Measurements from ENCODE around the gene SRRT. TPM values are rescaled to one million over a fixed set of nuclear protein-coding genes. Genes with fewer than 3 reads are reported as not detected.

SRRT gene
- polyA plus RNA-seq, 1 donor from 2014 or later: 59.9 TPM

GRCh38 chr7:100867040-100867775 lies 7.7 kb upstream of the SRRT start, which contains the start of gene TRIP6:
Gene TRIP6 (plus strand): TSS chr7:100867387. CDS start chr7:100867498, 111 bp downstream.
- H4K20me1 ChIP-seq (ENCODE audit: insufficient read depth): no peaks in the 10 kb centered on the region
- no peaks in the 10 kb centered on the region for H3K36me3 ChIP-seq (ENCODE audit: insufficient read depth, low read length)
- no peak within 1 kb of the TSS for H2AFZ ChIP-seq (ENCODE audit: low read depth, low read length)
- H3K9me3 ChIP-seq (ENCODE audit: low read length): no peaks in the 10 kb centered on the region
- no peak within 1 kb of the TSS for H3K4me2 ChIP-seq (ENCODE audit: low read length)
- no peaks in the 10 kb centered on the region for H3F3A ChIP-seq (ENCODE audit: insufficient read depth, low read length, poor library complexity, severe bottlenecking)
- no peak within 1 kb of the TSS for H3K27ac ChIP-seq (ENCODE audit: low read length)
- no peak within 1 kb of the TSS for H3K9ac ChIP-seq (ENCODE audit: low read length)
- TF ChIP-seq TAF1 (IDR thresholded peaks at IDR 0.05; ENCODE audit: low read depth): no peak
- TF ChIP-seq MXI1 (conservative IDR thresholded peaks at IDR 0.05; ENCODE audit: poor library complexity, severe bottlenecking): no peak
- no peak for TF ChIP-seq RAD21 (conservative IDR thresholded peaks at IDR 0.05)
- TF ChIP-seq SMC3 (conservative IDR thresholded peaks at IDR 0.05; ENCODE audit: poor library complexity): no peak
- no peak for TF ChIP-seq EZH2 (IDR thresholded peaks at IDR 0.05; ENCODE audit: borderline replicate concordance, insufficient read depth, low read length, poor library complexity, severe bottlenecking)
- TF ChIP-seq EP300 (conservative IDR thresholded peaks at IDR 0.05; ENCODE audit: poor library complexity, severe bottlenecking): no peak
- no peak for TF ChIP-seq REST (IDR thresholded peaks at IDR 0.05; ENCODE audit: borderline replicate concordance)
- TF ChIP-seq POLR2AphosphoS5 (IDR thresholded peaks at IDR 0.05): no peak
- no peak for TF ChIP-seq CTCF (IDR thresholded peaks at IDR 0.05; ENCODE audit: poor library complexity, severe bottlenecking)
- peak within 1 kb of the TSS; percentile 13 for H3K4me3 ChIP-seq (ENCODE audit: low read length)
- H3K9me2 ChIP-seq (ENCODE audit: insufficient read depth, low read length): no peaks in the 10 kb centered on the region
- H3K79me2 ChIP-seq (replicated peaks; ENCODE audit: insufficient read depth, low read length): no peaks in the 10 kb centered on the region
- no peaks in the 10 kb centered on the region for H3K27me3 ChIP-seq (ENCODE audit: insufficient read depth, low read depth, low read length)

- Histone ChIP-seq H3K27ac (ENCODE audit: low read length) (no peak overlapping the region), H3K79me2 (replicated peaks; ENCODE audit: insufficient read depth, low read length) (no peaks in the 10 kb centered on the region), H3K9me2 (ENCODE audit: insufficient read depth, low read length) (no peaks in the 10 kb centered on the region)
These were observed 7.0 kb upstream of the SRRT start for GRCh38 chr7:100867776-100868485.

More at GRCh38 chr7:100867776-100868485, 7.0 kb upstream of the SRRT start:
- Histone ChIP-seq H3F3A (ENCODE audit: insufficient read depth, low read length, poor library complexity, severe bottlenecking) (no peaks in the 10 kb centered on the region), H3K9ac (ENCODE audit: low read length) (no peak overlapping the region), H2AFZ (ENCODE audit: low read depth, low read length) (no peak overlapping the region), H3K4me3 (ENCODE audit: low read length) (no peak overlapping the region), H3K9me3 (ENCODE audit: low read length) (no peaks in the 10 kb centered on the region), H4K20me1 (ENCODE audit: insufficient read depth) (no peaks in the 10 kb centered on the region), H3K4me2 (ENCODE audit: low read length) (no peak overlapping the region), H3K27me3 (ENCODE audit: insufficient read depth, low read depth, low read length) (no peaks in the 10 kb centered on the region), H3K36me3 (ENCODE audit: insufficient read depth, low read length) (no peaks in the 10 kb centered on the region)
- TF ChIP-seq EZH2 (IDR thresholded peaks at IDR 0.05; ENCODE audit: borderline replicate concordance, insufficient read depth, low read length, poor library complexity, severe bottlenecking) (no peak), RAD21 (conservative IDR thresholded peaks at IDR 0.05) (no peak), TAF1 (IDR thresholded peaks at IDR 0.05; ENCODE audit: low read depth) (no peak), SMC3 (conservative IDR thresholded peaks at IDR 0.05; ENCODE audit: poor library complexity) (no peak), POLR2AphosphoS5 (IDR thresholded peaks at IDR 0.05) (no peak), REST (IDR thresholded peaks at IDR 0.05; ENCODE audit: borderline replicate concordance) (no peak), EP300 (conservative IDR thresholded peaks at IDR 0.05; ENCODE audit: poor library complexity, severe bottlenecking) (no peak)

Measured in neural cell (in vitro differentiated cells).